IPS DF 6.9 (cell line): ENCODE measurements around the gene ANTXR2.

Experiments used
- DNase-seq: peaks from one replicate; pipeline ENCODE4 v3.0.0-alpha.2; 2013; ENCODE audit warnings: low read depth, low spot score
- H3K27ac ChIP-seq: one replicate; pipeline ENCODE4 v1.5.1; 2013; ENCODE audit warnings: low read length, control low read depth
- H3K27me3 ChIP-seq: 2 replicates; pipeline ENCODE4 v1.6.1; 2013; ENCODE audit warnings: mild to moderate bottlenecking, low read length; ENCODE audit not compliant: control insufficient read depth, insufficient read depth
- H3K36me3 ChIP-seq: 2 replicates; pipeline ENCODE4 v1.6.1; 2013; ENCODE audit warnings: low read length; ENCODE audit not compliant: control insufficient read depth, insufficient read depth
- H3K4me1 ChIP-seq: 2 replicates; pipeline ENCODE4 v1.6.1; 2013; ENCODE audit warnings: low read length; ENCODE audit not compliant: control insufficient read depth, insufficient read depth
- H3K4me3 ChIP-seq: 2 replicates; pipeline ENCODE4 v1.5.1; 2013; ENCODE audit warnings: mild to moderate bottlenecking, low read length
- H3K9me3 ChIP-seq: 2 replicates; pipeline ENCODE4 v1.6.1; 2013; ENCODE audit warnings: low read length, inconsistent platforms; ENCODE audit not compliant: control insufficient read depth, insufficient read depth
- WGBS: extraction: QIAGEN DNeasy Blood & Tissue Kit; methylation state at CpG from one replicate; pipeline ENCODE4 v1.1.7; 2013; ENCODE audit warnings: mixed read lengths, missing lambda C conversion rate; ENCODE audit not compliant: insufficient read length, insufficient coverage; 5-methylcytosine and 5-hydroxymethylcytosine counted together

The ANTXR2 gene

GRCh38 chr4:79959652-79960051 is 113.4 kb downstream of the ANTXR2 start:
- H3K27me3 ChIP-seq, result no peaks in the 10 kb centered on the region
- H3K36me3 ChIP-seq, result no peaks in the 10 kb centered on the region
- no peak overlapping the region for H3K4me3 ChIP-seq
- WGBS, result no CpG with 5 or more reads among the region's 7 CpGs
- H3K9me3 ChIP-seq, result no peaks in the 10 kb centered on the region
- H3K27ac ChIP-seq, result no peak overlapping the region
- DNase-seq, result no peak
- H3K4me1 ChIP-seq, result no peaks in the 10 kb centered on the region

DNA sequence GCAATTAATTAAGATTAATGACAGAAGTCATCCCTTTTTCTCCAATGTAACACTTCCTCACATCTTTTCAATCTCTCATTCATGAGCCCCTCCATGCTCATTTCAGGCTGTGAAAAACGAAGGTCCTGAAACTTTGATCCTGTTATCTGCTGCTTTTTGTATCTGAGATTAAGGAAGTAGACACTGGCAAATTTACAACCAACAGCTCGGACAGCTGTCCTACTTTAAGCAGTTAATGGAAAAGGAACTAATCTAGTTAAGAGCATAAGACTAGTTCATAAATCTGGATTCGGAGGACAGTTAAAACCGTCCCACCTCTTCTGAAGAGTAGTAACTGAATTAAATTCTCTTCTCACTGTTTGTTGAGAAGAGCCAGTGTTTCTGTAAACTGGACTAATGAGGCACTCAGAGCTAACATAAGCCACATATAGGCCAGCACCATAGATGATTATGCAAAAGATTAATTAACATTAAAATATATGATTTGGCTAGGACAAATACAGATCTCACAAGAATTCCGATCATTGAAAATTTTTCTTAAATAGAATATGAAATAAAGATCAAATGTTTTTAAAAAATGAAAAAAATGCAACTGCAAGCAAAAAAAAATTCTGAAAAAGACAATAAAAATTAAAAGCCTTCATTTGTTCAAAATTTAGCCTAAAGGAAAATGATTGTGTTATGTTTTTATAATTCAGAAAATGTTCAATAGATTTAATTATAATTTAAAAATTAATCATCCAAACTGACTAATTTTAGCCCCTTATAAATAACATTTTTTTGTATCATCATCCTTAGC is 114.4 kb downstream of the ANTXR2 start:
- no peaks in the 10 kb centered on the region for H3K4me1 ChIP-seq
- no peaks in the 10 kb centered on the region for H3K9me3 ChIP-seq
- H3K36me3 ChIP-seq, result no peaks in the 10 kb centered on the region
- H3K27ac ChIP-seq, result no peak overlapping the region
- no peaks in the 10 kb centered on the region for H3K27me3 ChIP-seq
- H3K4me3 ChIP-seq, result no peak overlapping the region
- DNase-seq, result no peak
- WGBS, result no CpG with 5 or more reads among the region's 5 CpGs

DNA sequence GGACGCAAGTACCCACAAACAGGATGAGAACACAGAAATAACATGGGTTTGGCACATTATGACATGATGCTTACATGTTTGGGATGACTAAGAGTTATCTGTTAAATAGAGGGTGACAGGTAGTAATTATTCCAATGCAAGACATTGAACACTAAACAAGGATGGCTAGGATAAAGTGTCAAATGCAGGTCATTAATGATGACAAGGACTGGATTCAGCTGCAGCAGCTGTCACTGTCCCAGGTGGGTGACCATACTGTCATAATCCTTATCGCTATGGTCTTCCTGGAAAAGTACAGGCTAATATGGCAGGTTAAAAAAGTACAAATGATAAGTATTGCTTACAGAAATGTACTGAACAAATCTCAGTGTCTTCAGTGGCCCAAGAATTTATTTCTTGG is 123.9 kb downstream of the ANTXR2 start:
- no peak for DNase-seq
- H3K4me3 ChIP-seq, result no peak overlapping the region
- H3K36me3 ChIP-seq, result no peaks in the 10 kb centered on the region
- no CpG with 5 or more reads among the region's 2 CpGs for WGBS
- H3K27me3 ChIP-seq, result no peaks in the 10 kb centered on the region
- H3K27ac ChIP-seq, result no peak overlapping the region
- H3K4me1 ChIP-seq, result no peaks in the 10 kb centered on the region
- no peaks in the 10 kb centered on the region for H3K9me3 ChIP-seq

DNA sequence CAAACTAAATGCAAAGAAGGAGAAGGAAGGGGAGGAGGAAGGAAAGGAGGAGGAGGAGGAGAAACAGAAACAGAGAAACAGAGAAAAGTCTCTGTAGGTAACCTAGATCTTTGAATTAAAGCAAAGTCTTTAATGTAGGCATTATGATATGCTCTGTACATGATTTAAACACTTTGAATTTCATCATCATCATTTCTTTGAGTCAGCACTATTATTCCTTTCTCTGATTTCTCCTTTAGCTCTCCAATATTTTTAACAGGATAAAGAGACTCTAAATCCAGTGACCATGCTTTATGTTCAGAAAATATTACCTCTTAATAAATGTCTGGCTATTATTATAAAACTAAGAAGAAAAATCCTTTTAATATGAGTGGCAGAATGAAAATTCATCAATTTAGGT is 124.3 kb downstream of the ANTXR2 start:
- H3K27me3 ChIP-seq, result no peaks in the 10 kb centered on the region
- no peaks in the 10 kb centered on the region for H3K9me3 ChIP-seq
- no peak overlapping the region for H3K27ac ChIP-seq
- no peak for DNase-seq
- H3K4me3 ChIP-seq, result no peak overlapping the region
- H3K36me3 ChIP-seq, result no peaks in the 10 kb centered on the region
- no peaks in the 10 kb centered on the region for H3K4me1 ChIP-seq

DNA sequence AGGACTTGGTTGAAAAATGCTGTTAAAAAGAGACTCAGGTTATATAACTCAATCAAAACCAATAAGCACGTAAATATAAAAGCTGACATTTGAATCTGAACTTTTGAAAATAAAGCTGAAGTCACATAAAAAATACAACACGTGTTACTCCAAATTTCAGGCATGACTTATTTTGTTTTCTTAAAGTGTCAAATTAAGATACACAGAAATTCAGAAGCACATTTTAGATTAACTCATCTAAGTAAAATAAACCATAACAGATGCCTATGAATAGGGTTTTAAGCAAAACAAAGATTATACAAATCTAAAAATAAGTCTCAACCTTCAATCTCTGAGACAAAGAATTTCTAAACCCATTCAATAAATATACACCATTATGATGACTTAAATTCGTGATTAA is 124.8 kb downstream of the ANTXR2 start:
- no peak for DNase-seq
- Histone ChIP-seq H3K4me3 (no peak overlapping the region), H3K4me1 (no peaks in the 10 kb centered on the region), H3K36me3 (no peaks in the 10 kb centered on the region), H3K27me3 (no peaks in the 10 kb centered on the region), H3K27ac (no peak overlapping the region), H3K9me3 (no peaks in the 10 kb centered on the region)
- WGBS, result no CpG with 5 or more reads among the region's 3 CpGs

- no peak overlapping the region for H3K4me3 ChIP-seq
- DNase-seq, result no peak
- no CpG with 5 or more reads among the region's 1 CpG for WGBS
- no peaks in the 10 kb centered on the region for H3K9me3 ChIP-seq
- no peak overlapping the region for H3K27ac ChIP-seq
- no peaks in the 10 kb centered on the region for H3K27me3 ChIP-seq
- no peaks in the 10 kb centered on the region for H3K4me1 ChIP-seq
- no peaks in the 10 kb centered on the region for H3K36me3 ChIP-seq
These were observed 125.6 kb downstream of the ANTXR2 start for GRCh38 chr4:79947386-79947785.

DNA sequence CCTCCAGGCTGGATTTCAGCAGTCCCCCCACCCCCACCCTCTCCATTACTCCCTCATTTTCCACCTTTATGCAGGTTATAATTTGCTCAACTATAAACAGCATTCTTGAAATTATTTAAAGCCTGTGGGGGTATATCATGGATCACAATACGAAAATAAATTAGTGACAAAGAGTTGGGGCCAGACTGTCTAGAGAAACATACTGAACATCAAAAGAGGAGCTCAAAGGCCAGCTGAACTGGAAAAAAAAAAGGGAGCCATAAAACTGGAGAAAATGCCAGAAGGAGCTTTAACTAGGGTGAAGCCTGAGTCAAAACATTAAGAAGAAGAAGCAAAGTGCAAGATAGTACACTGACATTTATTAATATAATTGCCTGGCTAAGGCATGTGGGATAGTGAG is 137.8 kb downstream of the ANTXR2 start:
- WGBS, result no CpG with 5 or more reads among the region's 1 CpG
- Histone ChIP-seq H3K4me1 (no peaks in the 10 kb centered on the region), H3K27ac (no peak overlapping the region), H3K9me3 (no peaks in the 10 kb centered on the region), H3K36me3 (no peaks in the 10 kb centered on the region), H3K4me3 (no peak overlapping the region), H3K27me3 (no peaks in the 10 kb centered on the region)
- no peak for DNase-seq

GRCh38 chr4:79934660-79935059 is 138.4 kb downstream of the ANTXR2 start:
- Histone ChIP-seq H3K36me3 (no peaks in the 10 kb centered on the region), H3K27me3 (no peaks in the 10 kb centered on the region), H3K4me1 (no peaks in the 10 kb centered on the region), H3K4me3 (no peak overlapping the region), H3K27ac (no peak overlapping the region), H3K9me3 (no peaks in the 10 kb centered on the region)
- no CpG with 5 or more reads among the region's 2 CpGs for WGBS
- no peak for DNase-seq

DNA sequence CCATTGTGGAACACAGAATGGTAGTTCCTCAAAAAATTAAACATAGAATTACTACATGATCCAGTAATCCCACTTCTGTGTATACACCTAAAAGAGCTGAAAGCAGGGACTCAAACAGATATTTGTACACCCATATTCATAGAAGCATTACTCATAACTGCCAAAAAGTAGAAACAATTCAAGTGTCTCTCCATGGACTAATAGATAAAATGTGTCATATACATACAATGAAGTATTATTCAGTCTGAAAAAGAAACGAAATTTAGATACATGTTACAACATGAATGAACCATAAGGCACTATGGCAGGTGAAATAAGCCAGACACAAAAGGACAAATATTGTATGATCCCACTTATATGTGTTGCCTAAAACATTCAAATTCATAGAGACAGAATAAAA is 145.1 kb downstream of the ANTXR2 start:
- no peaks in the 10 kb centered on the region for H3K27me3 ChIP-seq
- no peak overlapping the region for H3K4me3 ChIP-seq
- H3K36me3 ChIP-seq, result no peaks in the 10 kb centered on the region
- DNase-seq, result no peak
- H3K4me1 ChIP-seq, result no peaks in the 10 kb centered on the region
- no peak overlapping the region for H3K27ac ChIP-seq
- no peaks in the 10 kb centered on the region for H3K9me3 ChIP-seq
- no CpG with 5 or more reads among the region's 1 CpG for WGBS

- no peaks in the 10 kb centered on the region for H3K27me3 ChIP-seq
- no peak overlapping the region for H3K27ac ChIP-seq
- no peaks in the 10 kb centered on the region for H3K9me3 ChIP-seq
- H3K4me1 ChIP-seq, result no peaks in the 10 kb centered on the region
- no peaks in the 10 kb centered on the region for H3K36me3 ChIP-seq
- no peak for DNase-seq
- H3K4me3 ChIP-seq, result no peak overlapping the region
- no CpG with 5 or more reads among the region's 2 CpGs for WGBS
These were observed 149.7 kb downstream of the ANTXR2 start for GRCh38 chr4:79923281-79923680.

DNA sequence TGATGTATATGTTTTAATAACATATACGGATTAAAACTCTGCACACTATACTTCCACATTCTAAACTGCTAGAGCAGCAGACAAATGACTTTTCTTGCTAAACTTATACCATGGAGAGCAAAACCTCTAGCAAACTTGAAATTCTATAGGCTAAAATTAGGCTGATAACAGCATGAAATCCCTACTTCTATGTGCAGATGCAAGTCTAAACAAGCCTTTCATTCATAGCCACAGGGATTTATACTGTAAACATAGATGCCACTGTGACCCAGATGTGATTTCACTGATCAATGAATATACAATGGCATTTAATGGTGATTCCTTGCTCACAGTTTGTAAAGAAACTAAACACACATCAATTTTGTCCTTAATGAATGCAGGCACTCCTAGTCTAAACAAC is 151.0 kb downstream of the ANTXR2 start:
- H3K27ac ChIP-seq, result no peak overlapping the region
- no peak for DNase-seq
- H3K9me3 ChIP-seq, result no peaks in the 10 kb centered on the region
- H3K27me3 ChIP-seq, result no peaks in the 10 kb centered on the region
- no CpG with 5 or more reads among the region's 1 CpG for WGBS
- no peaks in the 10 kb centered on the region for H3K4me1 ChIP-seq
- H3K4me3 ChIP-seq, result no peak overlapping the region
- no peaks in the 10 kb centered on the region for H3K36me3 ChIP-seq
